SK-N-SH (cell line): ENCODE data around the gene MYOD1. TPM values are rescaled to one million over a fixed set of nuclear protein-coding genes. Genes with fewer than 3 reads are reported as not detected.

ENCODE experiments used
- CTCF ChIA-PET: fragments of 300-600, 350-600 bp; formaldehyde crosslinking; extraction: SDS; loops from one replicate; lab custom pipeline; 2021; lab: Yijun Ruan, JAX
- POLR2A ChIA-PET: fragments of 350-600 bp; sonication (Branson Sonifier 250); formaldehyde crosslinking; extraction: SDS; loops from one replicate; lab custom pipeline; 2020; ENCODE audit warnings: antibody characterized with exemption, inconsistent platforms; lab: Yijun Ruan, JAX
- DNase-seq: peaks from one replicate; pipeline ENCODE4 v3.0.0; 2012
- H2AFZ ChIP-seq: fragments of 200-600 bp; sonication (generic); 2 replicates; pipeline ENCODE4 v1.8.1; 2016; ENCODE audit warnings: antibody characterized with exemption, mild to moderate bottlenecking, low read depth
- H3F3A ChIP-seq: fragments of 200-600 bp; sonication (generic); replicated peaks from 2 replicates; pipeline ENCODE3; 2016; ENCODE audit warnings: antibody characterized with exemption, mild to moderate bottlenecking; ENCODE audit not compliant: insufficient read depth
- H3K27ac ChIP-seq, 2 experiments: fragments of 200-500 bp in 1 of 2; fragments of 200-600 bp in 1 of 2; sonication (Bioruptor generic) in 1 of 2; sonication (generic), shearing (Covaris generic) in 1 of 2; 2 replicates each; pipeline versions ENCODE4 v1.5.1 to v1.6.1; 2014 to 2016; ENCODE audit warnings: low read depth in 2 of 2, inconsistent platforms in 1 of 2, low read length in 1 of 2, mild to moderate bottlenecking in 1 of 2, mixed read lengths in 1 of 2
- H3K27me3 ChIP-seq: fragments of 200-600 bp; sonication (generic), shearing (Covaris generic); 2 replicates; pipeline ENCODE4 v1.6.1; 2016; ENCODE audit warnings: mixed run types; ENCODE audit not compliant: insufficient read depth
- H3K36me3 ChIP-seq, 2 experiments: fragments of 200-500 bp in 1 of 2; fragments of 200-600 bp in 1 of 2; sonication (Bioruptor generic) in 1 of 2; sonication (generic) in 1 of 2; replicated peaks in 1 of 2; 2 replicates each; pipeline versions ENCODE3 to v1.5.1; 2014 to 2016; ENCODE audit warnings: low read length in 1 of 2, mild to moderate bottlenecking in 1 of 2; ENCODE audit not compliant: insufficient read depth in 2 of 2, control insufficient read depth in 1 of 2
- H3K4me1 ChIP-seq, 2 experiments: fragments of 200-500 bp in 1 of 2; fragments of 200-600 bp in 1 of 2; sonication (Bioruptor generic) in 1 of 2; sonication (generic), shearing (Covaris generic) in 1 of 2; 2 replicates each; pipeline versions ENCODE4 v1.5.1 to v1.6.1; 2014 to 2016; ENCODE audit warnings: low read depth in 1 of 2, low read length in 1 of 2, mixed run types in 1 of 2; ENCODE audit not compliant: insufficient read depth in 2 of 2, control insufficient read depth in 1 of 2
- H3K4me2 ChIP-seq: fragments of 200-600 bp; sonication (generic), shearing (Covaris generic); 2 replicates; pipeline ENCODE4 v1.6.1; 2017; ENCODE audit warnings: mixed run types
- H3K4me3 ChIP-seq, 2 experiments: fragments of 200-500 bp in 1 of 2; fragments of 200-600 bp in 1 of 2; sonication (Bioruptor generic) in 1 of 2; sonication (generic), shearing (Covaris generic) in 1 of 2; 2 replicates each; pipeline versions ENCODE4 v1.5.1 to v1.8.1; 2014 to 2016; ENCODE audit warnings: low read depth in 2 of 2, inconsistent platforms in 1 of 2, low read length in 1 of 2, mild to moderate bottlenecking in 1 of 2, mixed read lengths in 1 of 2, moderate library complexity in 1 of 2
- H3K79me2 ChIP-seq: fragments of 200-600 bp; sonication (generic); 2 replicates; pipeline ENCODE4 v1.8.1; 2017; ENCODE audit warnings: mild to moderate bottlenecking; ENCODE audit not compliant: insufficient read depth
- H3K9ac ChIP-seq: fragments of 200-600 bp; sonication (generic); 2 replicates; pipeline ENCODE4 v1.6.1; 2017; ENCODE audit warnings: mixed run types
- H3K9me2 ChIP-seq: fragments of 200-600 bp; sonication (generic); 2 replicates; pipeline ENCODE4 v1.6.1; 2017; ENCODE audit warnings: mixed run types
- H3K9me3 ChIP-seq: fragments of 200-600 bp; sonication (generic); 2 replicates; pipeline ENCODE4 v1.6.1; 2017; ENCODE audit warnings: mixed run types, mild to moderate bottlenecking, moderate library complexity
- H4K20me1 ChIP-seq: fragments of 200-600 bp; sonication (generic); 2 replicates; pipeline ENCODE4 v1.6.1; 2017; ENCODE audit warnings: mild to moderate bottlenecking, mixed run types; ENCODE audit not compliant: insufficient read depth
- CHD2 ChIP-seq: fragments of 150-350 bp; IDR thresholded peaks from 2 replicates; pipeline ENCODE4 v1.6.1; 2018; ENCODE audit warnings: low read length; ENCODE audit not compliant: partially characterized antibody
- EP300 ChIP-seq, 2 experiments: IDR thresholded peaks; 2 replicates each; pipeline versions ENCODE4 v1.4.0 to v1.6.1; 2012; ENCODE audit warnings: borderline replicate concordance in 1 of 2, low read depth in 1 of 2, low read length in 1 of 2
- GATA2 ChIP-seq: sonication (generic); formaldehyde crosslinking; IDR thresholded peaks from 2 replicates; pipeline ENCODE4 v1.5.0; 2020; ENCODE audit warnings: mild to moderate bottlenecking, missing genetic modification reagents
- MXI1 ChIP-seq: IDR thresholded peaks from 2 replicates; pipeline ENCODE4 v1.6.1; 2012; ENCODE audit warnings: mild to moderate bottlenecking, low read depth, low read length, improper control_type of control experiment
- NRF1 ChIP-seq: IDR thresholded peaks from 2 replicates; pipeline ENCODE4 v1.6.1; 2012; ENCODE audit warnings: low read depth, mild to moderate bottlenecking, low read length
- POLR2AphosphoS5 ChIP-seq: IDR thresholded peaks from 2 replicates; pipeline ENCODE4 v1.6.1; 2012; ENCODE audit warnings: low read depth, low read length
- RAD21 ChIP-seq: IDR thresholded peaks from 2 replicates; pipeline ENCODE4 v1.6.1; 2012; ENCODE audit warnings: mild to moderate bottlenecking, low read length
- TCF12 ChIP-seq: IDR thresholded peaks from 2 replicates; pipeline ENCODE4 v1.4.0; 2012
- TEAD4 ChIP-seq: IDR thresholded peaks from 2 replicates; pipeline ENCODE4 v1.4.0; 2012; ENCODE audit warnings: mild to moderate bottlenecking, borderline replicate concordance; ENCODE audit not compliant: insufficient read depth
- WGBS: methylation state at CpG from one replicate; pipeline ENCODE4 v1.1.6; 2017; ENCODE audit warnings: low lambda C conversion rate; 5-methylcytosine and 5-hydroxymethylcytosine counted together
- polyA plus RNA-seq, 3 experiments: library from polyadenylated mRNA; depleted of rRNA; stranded (reverse); fragments of >200 nt; gene quantifications; 2 replicates each; pipeline ENCODE4 v1.2.3, GENCODE V29; 2012
- TF ChIP-seq, protein P1 (sequence below): IDR thresholded peaks from 2 replicates; pipeline ENCODE4 v1.6.1; 2012; ENCODE audit warnings: mild to moderate bottlenecking, low read depth, low read length, moderate library complexity
- TF ChIP-seq, protein P2 (sequence below): IDR thresholded peaks from 2 replicates; pipeline ENCODE4 v1.4.0; 2012; ENCODE audit warnings: low read depth, borderline replicate concordance

Gene MYOD1
- polyA plus RNA-seq, 1 of the 3 experiments (the other 2 are of a cell fraction), result not detected

DNA sequence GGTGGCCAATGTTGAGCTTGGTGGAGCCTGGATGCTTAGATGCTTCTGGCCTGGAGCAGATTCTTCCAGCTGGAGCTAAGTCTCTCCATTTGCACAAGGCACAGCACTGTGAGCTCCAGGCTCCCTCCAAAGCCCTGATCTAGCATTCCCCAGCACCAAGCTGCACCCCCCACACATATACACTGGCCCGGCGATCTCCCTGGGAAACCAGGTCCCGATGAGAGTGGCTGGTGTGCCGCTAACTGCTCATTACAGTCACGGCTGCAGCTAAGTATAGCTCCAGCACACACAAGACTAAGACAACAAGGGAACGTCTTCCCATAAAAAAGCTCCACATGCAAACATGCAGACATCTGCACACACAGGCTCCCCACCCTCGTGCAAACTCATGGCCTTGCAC lies 32.8 kb downstream of the MYOD1 start (continued):
- TF ChIP-seq, protein P1, sequence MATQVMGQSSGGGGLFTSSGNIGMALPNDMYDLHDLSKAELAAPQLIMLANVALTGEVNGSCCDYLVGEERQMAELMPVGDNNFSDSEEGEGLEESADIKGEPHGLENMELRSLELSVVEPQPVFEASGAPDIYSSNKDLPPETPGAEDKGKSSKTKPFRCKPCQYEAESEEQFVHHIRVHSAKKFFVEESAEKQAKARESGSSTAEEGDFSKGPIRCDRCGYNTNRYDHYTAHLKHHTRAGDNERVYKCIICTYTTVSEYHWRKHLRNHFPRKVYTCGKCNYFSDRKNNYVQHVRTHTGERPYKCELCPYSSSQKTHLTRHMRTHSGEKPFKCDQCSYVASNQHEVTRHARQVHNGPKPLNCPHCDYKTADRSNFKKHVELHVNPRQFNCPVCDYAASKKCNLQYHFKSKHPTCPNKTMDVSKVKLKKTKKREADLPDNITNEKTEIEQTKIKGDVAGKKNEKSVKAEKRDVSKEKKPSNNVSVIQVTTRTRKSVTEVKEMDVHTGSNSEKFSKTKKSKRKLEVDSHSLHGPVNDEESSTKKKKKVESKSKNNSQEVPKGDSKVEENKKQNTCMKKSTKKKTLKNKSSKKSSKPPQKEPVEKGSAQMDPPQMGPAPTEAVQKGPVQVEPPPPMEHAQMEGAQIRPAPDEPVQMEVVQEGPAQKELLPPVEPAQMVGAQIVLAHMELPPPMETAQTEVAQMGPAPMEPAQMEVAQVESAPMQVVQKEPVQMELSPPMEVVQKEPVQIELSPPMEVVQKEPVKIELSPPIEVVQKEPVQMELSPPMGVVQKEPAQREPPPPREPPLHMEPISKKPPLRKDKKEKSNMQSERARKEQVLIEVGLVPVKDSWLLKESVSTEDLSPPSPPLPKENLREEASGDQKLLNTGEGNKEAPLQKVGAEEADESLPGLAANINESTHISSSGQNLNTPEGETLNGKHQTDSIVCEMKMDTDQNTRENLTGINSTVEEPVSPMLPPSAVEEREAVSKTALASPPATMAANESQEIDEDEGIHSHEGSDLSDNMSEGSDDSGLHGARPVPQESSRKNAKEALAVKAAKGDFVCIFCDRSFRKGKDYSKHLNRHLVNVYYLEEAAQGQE, result no peak
- TF ChIP-seq, all 33 proteins: peak for 0

DNA sequence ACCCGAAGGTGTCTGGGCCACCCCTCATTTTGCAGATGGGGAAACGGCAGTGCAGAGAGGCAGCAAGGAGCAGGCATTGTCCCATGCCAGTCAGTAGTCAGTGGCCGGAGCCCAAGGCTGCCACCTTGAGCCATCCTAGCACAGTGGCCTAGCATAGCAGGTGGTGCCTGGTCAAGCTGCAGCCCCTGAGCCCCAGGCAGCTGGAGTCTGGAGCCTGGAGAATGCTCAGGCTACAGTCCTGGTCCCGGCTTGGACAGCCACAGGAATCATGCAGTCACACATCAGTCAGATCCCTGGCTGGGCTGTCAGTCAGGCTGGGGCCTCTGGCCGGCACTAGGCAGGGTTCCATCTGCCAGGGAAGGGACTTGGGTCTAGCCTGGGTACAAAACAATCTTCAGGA lies 33.8 kb downstream of the MYOD1 start:
- no peak overlapping the region for H3K27ac ChIP-seq
- WGBS, result 51% methylated on average over 3 of the region's 5 CpGs
- H3K79me2 ChIP-seq, result no peaks in the 10 kb centered on the region
- no peak overlapping the region for H3K4me2 ChIP-seq
- no peaks in the 10 kb centered on the region for H3K36me3 ChIP-seq
- H2AFZ ChIP-seq, result no peak overlapping the region
- TF ChIP-seq GATA2 (CRISPR knock-in tag) (no peak), TEAD4 (no peak), CHD2 (no peak), POLR2AphosphoS5 (no peak), EP300 (IDR thresholded peaks at IDR 0.05; ENCODE audit: borderline replicate concordance in 1 of 2, low read depth in 1 of 2, low read length in 1 of 2) (no peak), NRF1 (no peak), RAD21 (no peak), MXI1 (no peak), TCF12 (no peak)
- TF ChIP-seq, protein P2, sequence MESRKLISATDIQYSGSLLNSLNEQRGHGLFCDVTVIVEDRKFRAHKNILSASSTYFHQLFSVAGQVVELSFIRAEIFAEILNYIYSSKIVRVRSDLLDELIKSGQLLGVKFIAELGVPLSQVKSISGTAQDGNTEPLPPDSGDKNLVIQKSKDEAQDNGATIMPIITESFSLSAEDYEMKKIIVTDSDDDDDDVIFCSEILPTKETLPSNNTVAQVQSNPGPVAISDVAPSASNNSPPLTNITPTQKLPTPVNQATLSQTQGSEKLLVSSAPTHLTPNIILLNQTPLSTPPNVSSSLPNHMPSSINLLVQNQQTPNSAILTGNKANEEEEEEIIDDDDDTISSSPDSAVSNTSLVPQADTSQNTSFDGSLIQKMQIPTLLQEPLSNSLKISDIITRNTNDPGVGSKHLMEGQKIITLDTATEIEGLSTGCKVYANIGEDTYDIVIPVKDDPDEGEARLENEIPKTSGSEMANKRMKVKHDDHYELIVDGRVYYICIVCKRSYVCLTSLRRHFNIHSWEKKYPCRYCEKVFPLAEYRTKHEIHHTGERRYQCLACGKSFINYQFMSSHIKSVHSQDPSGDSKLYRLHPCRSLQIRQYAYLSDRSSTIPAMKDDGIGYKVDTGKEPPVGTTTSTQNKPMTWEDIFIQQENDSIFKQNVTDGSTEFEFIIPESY, result no peak
- H3K4me1 ChIP-seq, result no peaks in the 10 kb centered on the region; a peak in 1 of 4 replicates
- H4K20me1 ChIP-seq, result no peaks in the 10 kb centered on the region
- H3K27me3 ChIP-seq, result 0 out of 2 replicates have a peak, but pooled peaks cover 7% of the 10 kb centered on the region
- ChIA-PET POLR2A (no interaction called here), CTCF (interaction anchor here (1.0 to 3.0 kb wide), 5 partner anchors 10 to 218 kb away, joined by 3 to 17 read pairs (median 3); no protein-coding TSS in a partner anchor)
- no peak for DNase-seq
- H3F3A ChIP-seq, result no peaks in the 10 kb centered on the region
- H3K9me3 ChIP-seq, result no peaks in the 10 kb centered on the region
- no peak overlapping the region for H3K9ac ChIP-seq
- no peak overlapping the region for H3K4me3 ChIP-seq
- no peaks in the 10 kb centered on the region for H3K9me2 ChIP-seq
